Osteoblast (primary cell): Measurements from ENCODE around the gene WFDC1. TPM values are rescaled to one million over a fixed set of nuclear protein-coding genes. Genes with fewer than 3 reads are reported as not detected.

ENCODE experiments used
- DNase-seq: peaks from one replicate; pipeline ENCODE4 v3.0.0; 2011; ENCODE audit warnings: low spot score, mixed read lengths; ENCODE audit not compliant: insufficient read length; ENCODE audit errors: missing footprints
- H2AFZ ChIP-seq: 2 replicates; pipeline ENCODE4 v1.6.0; 2011; ENCODE audit warnings: mild to moderate bottlenecking, low read length
- H3K27ac ChIP-seq: 2 replicates; pipeline ENCODE4 v1.5.1; 2011; ENCODE audit warnings: mild to moderate bottlenecking, low read depth, low read length, moderate library complexity
- H3K27me3 ChIP-seq: 2 replicates; pipeline ENCODE4 v1.6.0; 2012; ENCODE audit warnings: mild to moderate bottlenecking, control low read depth, inconsistent platforms, low read length, moderate library complexity; ENCODE audit not compliant: insufficient read depth
- H3K36me3 ChIP-seq: 2 replicates; pipeline ENCODE4 v1.5.1; 2011; ENCODE audit warnings: mild to moderate bottlenecking, low read length, control low read depth, moderate library complexity; ENCODE audit not compliant: insufficient read depth
- H3K4me1 ChIP-seq: 2 replicates; pipeline ENCODE4 v1.5.1; 2011; ENCODE audit warnings: mild to moderate bottlenecking, low read length, control low read depth, moderate library complexity; ENCODE audit not compliant: insufficient read depth
- H3K4me2 ChIP-seq: 2 replicates; pipeline ENCODE4 v1.6.0; 2011; ENCODE audit warnings: mild to moderate bottlenecking, low read length; ENCODE audit not compliant: insufficient read depth
- H3K4me3 ChIP-seq: fragments of 200-600 bp; sonication (generic); 3 replicates; pipeline ENCODE4 v1.5.1; 2012; ENCODE audit warnings: mild to moderate bottlenecking, low read length, inconsistent platforms; ENCODE audit not compliant: insufficient read depth
- H3K79me2 ChIP-seq: 2 replicates; pipeline ENCODE4 v1.6.0; 2012; ENCODE audit warnings: mild to moderate bottlenecking, low read length, control low read depth, inconsistent platforms; ENCODE audit not compliant: insufficient read depth
- H3K9me3 ChIP-seq: 2 replicates; pipeline ENCODE4 v1.5.1; 2011; ENCODE audit warnings: low read depth, low read length, control low read depth
- H4K20me1 ChIP-seq: 2 replicates; pipeline ENCODE4 v1.6.0; 2012; ENCODE audit warnings: mild to moderate bottlenecking, low read length, control low read depth; ENCODE audit not compliant: insufficient read depth
- total RNA-seq: library from RNA; depleted of rRNA; stranded (reverse); fragments of >200 nt; gene quantifications from 2 replicates; pipeline ENCODE4 v1.2.3, GENCODE V29; 2012
- TF ChIP-seq, protein P1 (sequence below): IDR thresholded peaks from 2 replicates; pipeline ENCODE4 v1.5.1; 2011; ENCODE audit warnings: mild to moderate bottlenecking, low read depth, low read length, moderate library complexity; ENCODE audit errors: extremely low read depth

Gene WFDC1
- total RNA-seq, 1 donor = not detected

DNA sequence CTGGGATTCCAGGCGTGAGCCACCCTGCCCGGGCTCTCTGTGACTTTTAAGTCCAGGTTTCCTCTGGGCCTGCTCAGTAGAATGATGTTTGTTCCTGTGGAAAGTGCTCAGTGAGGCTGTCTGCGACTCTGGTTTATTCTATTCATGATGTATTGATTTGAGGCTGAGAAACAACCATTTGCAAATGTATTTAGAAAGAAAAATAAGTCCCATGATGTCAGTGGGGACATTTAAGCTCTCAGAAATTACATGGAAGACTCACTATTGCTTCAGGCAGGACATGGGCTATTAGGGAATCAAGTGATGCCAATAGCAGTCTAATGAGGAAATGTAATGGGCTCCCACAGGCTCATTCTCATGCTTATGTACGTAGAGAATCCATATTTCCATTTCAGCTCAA is 32.6 kb upstream of the WFDC1 start:
- Histone ChIP-seq H4K20me1 (no peaks in the 10 kb centered on the region), H3K36me3 (no peaks in the 10 kb centered on the region), H3K4me3 (no peak overlapping the region), H3K79me2 (no peaks in the 10 kb centered on the region), H3K9me3 (no peaks in the 10 kb centered on the region), H3K4me1 (no peaks in the 10 kb centered on the region), H2AFZ (no peak overlapping the region), H3K4me2 (no peak overlapping the region), H3K27ac (no peak overlapping the region), H3K27me3 (peaks cover 5% of the 10 kb centered on the region)
- no peak for DNase-seq
- TF ChIP-seq, protein P1, sequence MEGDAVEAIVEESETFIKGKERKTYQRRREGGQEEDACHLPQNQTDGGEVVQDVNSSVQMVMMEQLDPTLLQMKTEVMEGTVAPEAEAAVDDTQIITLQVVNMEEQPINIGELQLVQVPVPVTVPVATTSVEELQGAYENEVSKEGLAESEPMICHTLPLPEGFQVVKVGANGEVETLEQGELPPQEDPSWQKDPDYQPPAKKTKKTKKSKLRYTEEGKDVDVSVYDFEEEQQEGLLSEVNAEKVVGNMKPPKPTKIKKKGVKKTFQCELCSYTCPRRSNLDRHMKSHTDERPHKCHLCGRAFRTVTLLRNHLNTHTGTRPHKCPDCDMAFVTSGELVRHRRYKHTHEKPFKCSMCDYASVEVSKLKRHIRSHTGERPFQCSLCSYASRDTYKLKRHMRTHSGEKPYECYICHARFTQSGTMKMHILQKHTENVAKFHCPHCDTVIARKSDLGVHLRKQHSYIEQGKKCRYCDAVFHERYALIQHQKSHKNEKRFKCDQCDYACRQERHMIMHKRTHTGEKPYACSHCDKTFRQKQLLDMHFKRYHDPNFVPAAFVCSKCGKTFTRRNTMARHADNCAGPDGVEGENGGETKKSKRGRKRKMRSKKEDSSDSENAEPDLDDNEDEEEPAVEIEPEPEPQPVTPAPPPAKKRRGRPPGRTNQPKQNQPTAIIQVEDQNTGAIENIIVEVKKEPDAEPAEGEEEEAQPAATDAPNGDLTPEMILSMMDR = no peak

DNA sequence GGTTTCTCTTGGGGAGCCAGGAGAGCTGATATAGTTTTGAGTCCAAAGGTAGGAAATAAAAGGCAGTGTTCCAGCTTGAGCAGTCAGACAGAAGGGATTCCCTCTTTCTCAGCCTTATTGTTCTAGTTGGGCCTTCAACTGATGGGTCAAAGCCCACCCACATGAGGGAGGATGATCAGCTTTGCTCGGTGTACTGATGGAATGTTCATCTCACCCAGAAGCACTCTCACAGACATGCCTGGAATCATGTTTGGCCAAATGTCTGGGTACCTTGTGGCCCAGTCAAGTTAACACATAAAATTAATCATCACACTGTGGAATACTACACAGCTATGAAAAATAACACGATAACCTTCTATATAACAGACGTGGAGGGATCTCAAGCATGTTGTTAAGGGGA is 31.7 kb upstream of the WFDC1 start:
- H3K27me3 ChIP-seq = no peaks in the 10 kb centered on the region
- no peak overlapping the region for H2AFZ ChIP-seq
- H4K20me1 ChIP-seq = no peaks in the 10 kb centered on the region
- no peaks in the 10 kb centered on the region for H3K79me2 ChIP-seq
- DNase-seq = no peak
- no peak overlapping the region for H3K4me3 ChIP-seq
- TF ChIP-seq, protein P1 = no peak
- H3K4me1 ChIP-seq = no peaks in the 10 kb centered on the region
- no peak overlapping the region for H3K27ac ChIP-seq
- H3K36me3 ChIP-seq = no peaks in the 10 kb centered on the region
- H3K4me2 ChIP-seq = no peak overlapping the region
- H3K9me3 ChIP-seq = no peaks in the 10 kb centered on the region

DNA sequence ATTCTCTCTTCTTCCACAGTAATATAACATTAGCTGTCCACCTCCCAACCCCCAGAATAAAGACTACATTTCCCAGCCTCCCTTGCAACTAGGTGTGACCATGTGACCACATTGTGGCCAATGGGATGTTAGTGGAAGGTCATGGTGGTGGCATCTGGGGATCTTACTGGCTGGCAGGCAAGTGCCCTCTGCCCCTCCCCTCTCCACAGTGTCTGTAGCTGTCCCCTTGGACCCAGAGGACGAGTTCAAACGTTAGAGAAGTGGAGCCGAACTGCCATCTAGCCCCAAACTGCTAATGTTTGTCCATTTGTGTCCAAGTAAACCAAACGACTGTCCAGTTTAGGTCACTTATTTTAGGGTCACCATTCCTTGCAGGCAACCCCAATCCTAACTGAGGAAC is 28.2 kb upstream of the WFDC1 start:
- H3K79me2 ChIP-seq = no peaks in the 10 kb centered on the region
- peak overlapping the region; percentile 68 for H2AFZ ChIP-seq
- H3K4me3 ChIP-seq = no peak overlapping the region
- H4K20me1 ChIP-seq = no peaks in the 10 kb centered on the region
- no peaks in the 10 kb centered on the region for H3K36me3 ChIP-seq
- no peaks in the 10 kb centered on the region for H3K9me3 ChIP-seq
- TF ChIP-seq, protein P1 = no peak
- H3K4me2 ChIP-seq = peak overlapping the region; percentile 26
- H3K27ac ChIP-seq = no peak overlapping the region
- DNase-seq = peak; percentile 82
- peaks cover 11% of the 10 kb centered on the region for H3K27me3 ChIP-seq
- H3K4me1 ChIP-seq = no peaks in the 10 kb centered on the region

DNA sequence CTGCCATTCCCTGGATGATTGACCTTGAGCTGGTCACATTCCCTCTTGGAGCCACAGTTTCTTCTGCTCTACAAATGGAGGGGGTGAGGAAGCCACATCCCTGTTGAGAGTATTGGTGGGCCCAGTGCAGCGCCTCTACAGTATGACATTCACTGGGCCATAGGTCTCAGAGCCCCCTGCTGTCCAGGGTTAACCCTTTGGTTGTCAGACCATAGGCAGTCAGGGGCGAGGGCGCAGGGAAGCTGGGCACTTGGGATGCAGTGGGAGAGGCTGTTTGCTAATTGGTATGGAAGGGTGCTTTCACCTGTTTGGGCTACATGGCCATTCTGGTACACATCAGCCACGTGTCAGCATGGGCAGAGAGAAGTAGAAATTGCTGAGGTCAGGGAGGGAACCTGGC is 27.3 kb upstream of the WFDC1 start:
- Histone ChIP-seq H4K20me1 (no peaks in the 10 kb centered on the region), H3K4me3 (no peak overlapping the region), H3K36me3 (no peaks in the 10 kb centered on the region), H3K9me3 (no peaks in the 10 kb centered on the region), H3K79me2 (no peaks in the 10 kb centered on the region), H2AFZ (no peak overlapping the region), H3K27me3 (peaks cover 11% of the 10 kb centered on the region), H3K4me2 (no peak overlapping the region), H3K4me1 (no peaks in the 10 kb centered on the region), H3K27ac (no peak overlapping the region)
- no peak for DNase-seq
- TF ChIP-seq, protein P1 = no peak
